Measurements from ENCODE around the gene KLF11. TPM values are rescaled to one million over a fixed set of nuclear protein-coding genes. Genes with fewer than 3 reads are reported as not detected.

Gene KLF11
- total and polyA plus RNA-seq, 2 of the 8 experiments (the other 6 are each of a cell fraction or from before 2014, with no cell fraction given): 6.4 to 10.1 TPM

- no peaks in the 10 kb centered on the region for H3K79me2 ChIP-seq (ENCODE audit: control insufficient read depth in 1 of 2, insufficient read depth in 2 of 2, low read length in 2 of 2)
- H4K91ac ChIP-seq (replicated peaks; ENCODE audit: insufficient read length, low read length): no peak overlapping the region
- peaks cover 0 to 8% of the 10 kb centered on the region in 2 experiments; a peak in 1 of 4 replicates for H3K9me3 ChIP-seq (ENCODE audit: insufficient read depth in 2 of 2, low read depth in 1 of 2, low read length in 1 of 2)
- no peak overlapping the region for H3K14ac ChIP-seq (ENCODE audit: insufficient read length)
- H3K23ac ChIP-seq (ENCODE audit: insufficient read length): no peak overlapping the region
- peaks cover 0 to 24% (median 17%) of the 10 kb centered on the region in 4 experiments; a peak in 6 of 7 replicates for H3K27me3 ChIP-seq (replicated peaks in 1 of 4; ENCODE audit: control insufficient read depth in 3 of 4, extremely low read depth in 1 of 4, insufficient read depth in 3 of 4, low read length in 3 of 4)
- DNase-seq (ENCODE audit: low read depth in 1 of 2, low spot score in 2 of 2): no peak
- ChIA-PET POLR2A (ENCODE audit: partially characterized antibody) (interaction anchor here (1.2 to 4.2 kb wide), 2 partner anchors 9 to 12 kb away, joined by 4 to 32 read pairs; no protein-coding TSS in a partner anchor), CTCF (ENCODE audit: partially characterized antibody) (interaction anchor here (0.6 to 7.3 kb wide), 14 partner anchors 10 to 386 kb away, joined by 3 to 59 read pairs (median 17); no protein-coding TSS in a partner anchor)
- no peak overlapping the region for H3K4me2 ChIP-seq (ENCODE audit: insufficient read depth in 1 of 2, low read depth in 2 of 2, low read length in 2 of 2)
- H3K4me3 ChIP-seq (ENCODE audit: extremely low read depth in 1 of 4, insufficient read depth in 2 of 4, low read depth in 3 of 4, low read length in 4 of 4): no peak overlapping the region
- peak overlapping the region; percentile 16; the same call in 1 of the 2 replicates for H2BK15ac ChIP-seq (ENCODE audit: low read length)
- H2BK12ac ChIP-seq (ENCODE audit: low read depth, low read length): no peak overlapping the region
- no peak overlapping the region for H2AFZ ChIP-seq (ENCODE audit: low read length)
- peaks cover 0 to 14% (median 2%) of the 10 kb centered on the region in 4 experiments; a peak in 2 of 8 replicates for H3K36me3 ChIP-seq (ENCODE audit: control insufficient read depth in 2 of 4, insufficient read depth in 4 of 4, low read length in 3 of 4)
- no peak overlapping the region for H2BK120ac ChIP-seq (replicated peaks; ENCODE audit: low read depth, low read length)
- no peak overlapping the region for H2BK5ac ChIP-seq (ENCODE audit: low read depth, low read length)
- H3K27ac ChIP-seq (ENCODE audit: low read depth, low read length): no peak overlapping the region
- peaks cover 8% of the 10 kb centered on the region; the same call in 1 of the 2 replicates for H3K23me2 ChIP-seq (ENCODE audit: low read depth, low read length)
- no peak overlapping the region for H2AK5ac ChIP-seq (ENCODE audit: low read depth, low read length)
- H3K79me1 ChIP-seq (ENCODE audit: low read depth, low read length): no peaks in the 10 kb centered on the region; the same call in 1 of the 2 replicates
- H3K9ac ChIP-seq (replicated peaks in 1 of 4; ENCODE audit: extremely low read depth in 1 of 4, low read depth in 3 of 4, low read length in 3 of 4): no peak overlapping the region
- H4K20me1 ChIP-seq (replicated peaks in 1 of 2; ENCODE audit: control insufficient read depth in 1 of 2, insufficient read depth in 2 of 2, low read length in 2 of 2): peaks cover 0 to 5% of the 10 kb centered on the region in 2 experiments
- H3K56ac ChIP-seq (replicated peaks; ENCODE audit: insufficient read length, low read depth, low read length): no peak overlapping the region
- H4K8ac ChIP-seq (ENCODE audit: extremely low read depth, insufficient read depth, low read length): no peak overlapping the region
- no peak overlapping the region for H2BK20ac ChIP-seq (ENCODE audit: low read length)
- no peak overlapping the region for H3K4ac ChIP-seq (replicated peaks; ENCODE audit: insufficient read length, low read depth, low read length)
- H3K18ac ChIP-seq (ENCODE audit: extremely low read depth, low read length): no peak overlapping the region
- H4K5ac ChIP-seq (ENCODE audit: insufficient read length, low read depth, low read length): no peak overlapping the region
- 96% methylated on average over 18 of the region's 20 CpGs; no CpG with 5 or more reads in 1 of the 2 experiments for WGBS, 2 experiments (ENCODE audit: extremely low coverage in 1 of 2, insufficient coverage in 1 of 2, insufficient read length in 1 of 2, insufficient replicate concordance in 2 of 2, low coverage in 1 of 2, low lambda C conversion rate in 2 of 2, missing lambda C conversion rate in 1 of 2)
- no peak for FAIRE-seq
- H3K4me1 ChIP-seq (replicated peaks in 1 of 4; ENCODE audit: control insufficient read depth in 3 of 4, insufficient read depth in 4 of 4, low read length in 3 of 4): peaks cover 0 to 5% (median 2%) of the 10 kb centered on the region in 4 experiments; a peak in 3 of 7 replicates
- no peak for TF ChIP-seq RNF2 (IDR thresholded peaks at IDR 0.05; ENCODE audit: borderline replicate concordance, low read depth, low read length, missing control alignments, poor library complexity, severe bottlenecking)
- TF ChIP-seq GTF2F1 (IDR thresholded peaks at IDR 0.05; ENCODE audit: borderline replicate concordance, low read depth, low read length): no peak
- TF ChIP-seq SIRT6 (IDR thresholded peaks at IDR 0.05; ENCODE audit: low read length): no peak
- no peak for TF ChIP-seq SIX5 (IDR thresholded peaks at IDR 0.05; ENCODE audit: low read depth, low read length)
- no peak for TF ChIP-seq KDM5A (IDR thresholded peaks at IDR 0.05; ENCODE audit: low read length)
- TF ChIP-seq SUZ12 (IDR thresholded peaks at IDR 0.05; ENCODE audit: low read length): no peak
- TF ChIP-seq FOSL1 (IDR thresholded peaks at IDR 0.05; ENCODE audit: insufficient read depth, low read depth, low read length): no peak
- no peak for TF ChIP-seq CHD2 (IDR thresholded peaks at IDR 0.05; ENCODE audit: low read length)
- no peak for TF ChIP-seq USF2 (IDR thresholded peaks at IDR 0.05; ENCODE audit: low read length)
- TF ChIP-seq CTBP2 (IDR thresholded peaks at IDR 0.05; ENCODE audit: borderline replicate concordance, insufficient read depth, insufficient read length, low read length): no peak
Measured at GRCh38 chr2:10045561-10046355, 2.4 kb downstream of the KLF11 start.
